HEK293 (cell line): Measurements from ENCODE around the gene DCAF8L1.

ENCODE experiments used
- CTCF ChIA-PET: fragments of 350-600 bp; formaldehyde crosslinking; extraction: SDS; loops from one replicate; lab custom pipeline; 2021; ENCODE audit warnings: antibody characterized with exemption; lab: Yijun Ruan, JAX
- POLR2A ChIA-PET: fragments of 300-600 bp; formaldehyde crosslinking; extraction: SDS; loops from one replicate; lab custom pipeline; 2020; ENCODE audit warnings: antibody characterized with exemption, inconsistent platforms; lab: Yijun Ruan, JAX
- H3K27ac ChIP-seq: fragments of 200-500 bp; sonication (Bioruptor generic); 2 replicates; pipeline ENCODE4 v1.5.1; 2014; ENCODE audit warnings: low read depth, low read length, control low read depth, inconsistent platforms; ENCODE audit errors: extremely low read depth
- H3K36me3 ChIP-seq, 2 experiments: fragments of 200-500 bp in 1 of 2; sonication (Bioruptor generic) in 1 of 2; 1 replicate in 1 of 2; 2 replicates in 1 of 2; pipeline ENCODE4 v1.5.1; 2014 to 2017; ENCODE audit warnings: inconsistent platforms in 2 of 2, low read length in 2 of 2; ENCODE audit not compliant: control insufficient read depth in 2 of 2, insufficient read depth in 1 of 2
- H3K4me1 ChIP-seq: fragments of 200-500 bp; sonication (Bioruptor generic); 2 replicates; pipeline ENCODE4 v1.5.1; 2014; ENCODE audit warnings: mild to moderate bottlenecking, low read length, inconsistent platforms; ENCODE audit not compliant: control insufficient read depth, insufficient read depth
- H3K4me3 ChIP-seq: 2 replicates; pipeline ENCODE4 v1.5.1; 2011; ENCODE audit warnings: low read depth, mild to moderate bottlenecking, control low read depth, low read length, moderate library complexity
- H3K9me3 ChIP-seq: fragments of 200-500 bp; sonication (Bioruptor generic); 2 replicates; pipeline ENCODE4 v1.5.1; 2014; ENCODE audit warnings: low read depth, low read length, inconsistent platforms; ENCODE audit not compliant: control insufficient read depth, insufficient read depth
- BCL11A ChIP-seq: fragments of 450-650 bp; formaldehyde crosslinking; IDR thresholded peaks from 2 replicates; pipeline ENCODE4 v1.5.1; 2016; ENCODE audit warnings: low read depth, missing biosample characterization, missing genetic modification characterization
- HOXD13 ChIP-seq: sonication (generic); formaldehyde crosslinking; IDR thresholded peaks from 2 replicates; pipeline ENCODE4 v1.8.0; 2022; ENCODE audit warnings: missing genetic modification reagents, borderline replicate concordance
- KLF1 ChIP-seq: fragments of 450-650 bp; formaldehyde crosslinking; IDR thresholded peaks from 2 replicates; pipeline ENCODE4 v1.5.1; 2016; ENCODE audit warnings: missing biosample characterization, missing genetic modification characterization
- MZF1 ChIP-seq: fragments of 450-650 bp; formaldehyde crosslinking; IDR thresholded peaks from 2 replicates; pipeline ENCODE4 v1.5.1; 2017; ENCODE audit warnings: missing biosample characterization, missing genetic modification characterization, borderline replicate concordance
- OVOL3 ChIP-seq: fragments of 450-650 bp; formaldehyde crosslinking; IDR thresholded peaks from 2 replicates; pipeline ENCODE4 v1.5.1; 2016; ENCODE audit warnings: missing biosample characterization, missing genetic modification characterization
- ZBTB44 ChIP-seq: fragments of 450-650 bp; IDR thresholded peaks from 2 replicates; pipeline ENCODE4 v1.5.1; 2018; ENCODE audit warnings: missing biosample characterization, mild to moderate bottlenecking, missing genetic modification characterization
- ZBTB48 ChIP-seq: fragments of 450-650 bp; formaldehyde crosslinking; IDR thresholded peaks from 2 replicates; pipeline ENCODE4 v1.5.1; 2016; ENCODE audit warnings: missing biosample characterization, missing genetic modification characterization
- ZBTB8A ChIP-seq: fragments of 450-650 bp; formaldehyde crosslinking; IDR thresholded peaks from 2 replicates; pipeline ENCODE4 v1.5.1; 2016; ENCODE audit warnings: missing biosample characterization, missing genetic modification characterization
- ZNF211 ChIP-seq: fragments of 450-650 bp; formaldehyde crosslinking; IDR thresholded peaks from 2 replicates; pipeline ENCODE4 v1.5.1; 2016; ENCODE audit warnings: low read depth, missing biosample characterization, missing genetic modification characterization
- ZNF311 ChIP-seq: fragments of 450-650 bp; formaldehyde crosslinking; IDR thresholded peaks from 2 replicates; pipeline ENCODE4 v1.5.1; 2017; ENCODE audit warnings: missing biosample characterization, missing genetic modification characterization, borderline replicate concordance
- ZNF391 ChIP-seq: fragments of 450-650 bp; formaldehyde crosslinking; IDR thresholded peaks from 2 replicates; pipeline ENCODE4 v1.5.1; 2016; ENCODE audit warnings: low read depth, missing biosample characterization, missing genetic modification characterization, borderline replicate concordance
- ZNF426 ChIP-seq: fragments of 450-650 bp; formaldehyde crosslinking; IDR thresholded peaks from 2 replicates; pipeline ENCODE4 v1.5.1; 2017; ENCODE audit warnings: missing biosample characterization, missing genetic modification characterization, mild to moderate bottlenecking, inconsistent platforms, moderate library complexity
- ZNF521 ChIP-seq: fragments of 450-650 bp; formaldehyde crosslinking; IDR thresholded peaks from 2 replicates; pipeline ENCODE4 v1.5.1; 2017; ENCODE audit warnings: missing biosample characterization, mild to moderate bottlenecking, missing genetic modification characterization
- ZNF549 ChIP-seq: fragments of 450-650 bp; IDR thresholded peaks from 2 replicates; pipeline ENCODE4 v1.5.1; 2018; ENCODE audit warnings: missing biosample characterization, missing genetic modification characterization, mild to moderate bottlenecking, inconsistent platforms, moderate library complexity
- ZNF555 ChIP-seq: fragments of 450-650 bp; formaldehyde crosslinking; conservative IDR thresholded peaks from 2 replicates; pipeline ENCODE4 v1.5.1; 2017; ENCODE audit warnings: missing biosample characterization, mild to moderate bottlenecking, missing genetic modification characterization, inconsistent platforms
- ZNF561 ChIP-seq: fragments of 450-650 bp; IDR thresholded peaks from 2 replicates; pipeline ENCODE4 v1.5.1; 2018; ENCODE audit warnings: missing biosample characterization, missing genetic modification characterization, borderline replicate concordance
- ZNF645 ChIP-seq: fragments of 450-650 bp; formaldehyde crosslinking; IDR thresholded peaks from 2 replicates; pipeline ENCODE4; 2016; ENCODE audit warnings: missing biosample characterization, missing genetic modification characterization
- ZNF701 ChIP-seq: fragments of 450-650 bp; formaldehyde crosslinking; IDR thresholded peaks from 2 replicates; pipeline ENCODE4 v1.5.1; 2016; ENCODE audit warnings: missing biosample characterization, missing genetic modification characterization
- ZNF792 ChIP-seq: fragments of 450-650 bp; formaldehyde crosslinking; IDR thresholded peaks from 2 replicates; pipeline ENCODE4 v1.5.1; 2016; ENCODE audit warnings: missing biosample characterization, missing genetic modification characterization
- TF ChIP-seq, protein P1 (sequence below): sonication (generic); formaldehyde crosslinking; IDR thresholded peaks from 2 replicates; pipeline ENCODE4 v1.8.1; 2022; ENCODE audit warnings: mild to moderate bottlenecking, moderate library complexity, missing genetic modification reagents

Gene DCAF8L1

GRCh38 chrX:27953171-27953570 lies 28.1 kb downstream of the DCAF8L1 start (continued):
- TF ChIP-seq ZNF645 (tag by site-specific recombination), result no peak

DNA sequence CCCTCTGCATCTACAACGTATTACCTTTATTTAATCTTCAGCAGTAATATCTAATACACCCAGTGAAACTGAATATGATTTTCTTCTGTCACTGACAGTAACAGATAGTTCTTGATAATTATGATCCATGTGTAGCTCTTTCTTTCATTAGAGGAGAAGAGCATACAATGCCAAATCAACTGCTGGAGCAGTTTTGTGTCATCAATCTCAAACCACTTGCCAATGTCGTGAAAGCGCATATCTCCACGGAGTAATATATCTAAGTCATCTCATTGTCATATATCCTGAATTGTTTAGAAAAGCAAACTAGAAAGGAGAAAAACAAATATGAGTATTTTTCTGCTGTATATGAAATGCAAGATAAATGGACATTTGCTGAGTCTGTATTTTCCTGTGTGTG lies 47.9 kb downstream of the DCAF8L1 start:
- Histone ChIP-seq H3K4me1 (no peaks in the 10 kb centered on the region), H3K9me3 (no peaks in the 10 kb centered on the region), H3K4me3 (no peak overlapping the region), H3K36me3 (no peaks in the 10 kb centered on the region), H3K27ac (no peak overlapping the region)
- POLR2A ChIA-PET, result no interaction called here
- TF ChIP-seq ZNF391 (no peak), HOXD13 (no peak), ZBTB48 (tag by site-specific recombination) (no peak), BCL11A (no peak), ZBTB44 (tag by site-specific recombination) (no peak), OVOL3 (tag by site-specific recombination) (no peak), ZNF555 (tag by site-specific recombination) (no peak), ZNF521 (tag by site-specific recombination) (no peak), KLF1 (no peak), ZNF426 (tag by site-specific recombination) (no peak), ZNF549 (tag by site-specific recombination) (no peak), ZNF561 (tag by site-specific recombination) (no peak), ZNF701 (tag by site-specific recombination) (no peak), ZNF211 (no peak), ZBTB8A (tag by site-specific recombination) (no peak), MZF1 (no peak), ZNF311 (tag by site-specific recombination) (no peak), ZNF792 (tag by site-specific recombination) (no peak)
- TF ChIP-seq, protein P1, sequence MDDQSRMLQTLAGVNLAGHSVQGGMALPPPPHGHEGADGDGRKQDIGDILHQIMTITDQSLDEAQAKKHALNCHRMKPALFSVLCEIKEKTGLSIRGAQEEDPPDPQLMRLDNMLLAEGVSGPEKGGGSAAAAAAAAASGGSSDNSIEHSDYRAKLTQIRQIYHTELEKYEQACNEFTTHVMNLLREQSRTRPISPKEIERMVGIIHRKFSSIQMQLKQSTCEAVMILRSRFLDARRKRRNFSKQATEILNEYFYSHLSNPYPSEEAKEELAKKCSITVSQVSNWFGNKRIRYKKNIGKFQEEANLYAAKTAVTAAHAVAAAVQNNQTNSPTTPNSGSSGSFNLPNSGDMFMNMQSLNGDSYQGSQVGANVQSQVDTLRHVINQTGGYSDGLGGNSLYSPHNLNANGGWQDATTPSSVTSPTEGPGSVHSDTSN (CRISPR knock-in tag), result no peak
- CTCF ChIA-PET, result no interaction called here
